GM19467 (cell line): ENCODE results near the gene COL18A1.

Experiments used
- ATAC-seq: cut with Tn5 transposase; IDR thresholded peaks from one replicate; pipeline ENCODE4 v1.9.1; 2021; ENCODE audit warnings: mild to moderate bottlenecking, moderate library complexity; ENCODE audit not compliant: unreplicated experiment

The COL18A1 gene

DNA sequence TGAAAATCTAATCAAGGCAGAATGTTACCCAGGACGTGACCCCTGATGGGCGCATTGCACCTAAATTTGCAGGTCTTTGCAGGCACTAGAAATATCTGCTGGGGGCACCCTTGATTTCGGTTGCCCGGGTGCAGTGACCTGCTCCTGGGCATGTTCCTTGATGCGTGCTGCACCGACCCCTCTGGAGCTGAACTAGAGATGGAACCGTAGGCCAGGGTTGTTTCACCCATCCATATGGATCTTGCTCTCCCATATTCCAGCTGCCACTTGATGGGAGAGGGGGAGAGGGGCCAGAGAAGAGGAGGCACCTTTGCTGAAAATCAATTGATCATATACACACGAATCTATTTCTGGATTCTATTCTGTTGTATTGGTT lies 8.4 kb upstream of the COL18A1 start:
- ATAC-seq, result no peak

- ATAC-seq, result no peak
These were observed 7.6 kb upstream of the COL18A1 start for GRCh38 chr21:45397381-45397780.

DNA sequence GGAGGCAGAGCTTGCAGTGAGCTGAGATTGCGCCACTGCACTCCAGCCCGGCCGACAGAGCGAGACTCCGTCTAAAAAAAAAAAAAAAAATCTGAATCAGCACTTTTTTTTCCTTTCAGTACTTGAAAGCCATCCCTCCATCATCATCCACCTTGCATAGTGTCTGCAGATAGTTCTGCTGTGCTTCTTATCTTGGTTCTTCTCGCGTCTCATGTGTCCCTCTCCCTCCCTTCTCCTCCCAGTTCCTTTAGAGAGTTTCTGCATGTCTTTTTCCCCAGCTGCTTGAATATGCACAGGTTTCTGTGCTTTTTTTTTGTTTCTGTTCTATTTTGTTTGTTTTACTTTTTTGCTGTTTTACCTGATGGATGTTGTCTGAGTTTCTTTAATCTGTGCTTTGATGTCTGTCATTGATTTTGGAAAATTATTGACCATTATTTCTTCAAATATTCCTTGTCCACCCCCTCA lies 3.9 kb upstream of the COL18A1 start:
- ATAC-seq, result no peak

DNA sequence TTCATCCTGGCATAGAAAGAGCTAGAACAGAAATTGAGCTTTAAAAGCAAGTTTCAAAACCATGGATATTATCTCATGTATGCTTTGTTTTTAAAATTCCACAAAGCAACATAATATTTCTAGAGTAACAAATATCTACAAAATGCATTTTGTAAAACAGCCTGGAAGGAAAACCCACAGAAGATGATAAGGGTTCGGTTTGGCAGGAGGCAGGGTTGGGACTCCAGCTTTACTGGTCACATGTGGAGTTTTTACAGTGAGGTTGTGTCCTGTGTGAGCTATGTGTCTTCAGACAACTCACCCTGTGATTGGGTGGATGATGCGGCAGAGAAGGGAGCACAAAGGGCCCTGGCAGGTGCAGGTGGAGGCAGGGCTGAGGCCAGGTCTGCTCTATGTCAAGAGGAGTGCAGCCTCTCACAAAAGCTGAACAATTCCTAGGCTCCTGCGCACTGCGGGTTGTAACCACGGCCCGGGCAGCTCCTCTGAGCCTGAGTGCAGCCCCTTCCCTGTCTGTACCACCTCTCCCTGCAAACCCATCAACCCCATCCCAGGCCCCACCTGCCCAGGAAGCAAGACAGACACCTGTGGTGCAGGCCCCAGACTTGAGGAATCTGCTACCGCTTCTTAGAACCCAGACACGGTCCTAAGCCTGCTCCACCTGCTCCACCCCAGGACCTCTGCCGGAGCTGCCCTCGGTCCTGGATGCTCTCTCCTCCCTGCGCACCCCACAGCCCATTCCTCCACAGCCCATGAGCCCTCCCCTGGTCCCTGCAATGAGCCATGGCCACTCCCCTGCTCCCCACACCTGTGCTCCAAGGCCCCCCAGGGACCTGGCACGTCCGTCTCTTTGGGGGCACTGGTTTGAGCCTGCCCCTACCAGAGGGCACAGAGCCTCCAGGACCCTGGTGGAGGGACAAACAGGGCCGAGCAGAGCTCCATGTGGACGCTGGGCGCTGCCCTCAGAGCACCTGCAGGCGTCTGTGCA lies 2.8 kb upstream of the COL18A1 start:
- no peak for ATAC-seq

DNA sequence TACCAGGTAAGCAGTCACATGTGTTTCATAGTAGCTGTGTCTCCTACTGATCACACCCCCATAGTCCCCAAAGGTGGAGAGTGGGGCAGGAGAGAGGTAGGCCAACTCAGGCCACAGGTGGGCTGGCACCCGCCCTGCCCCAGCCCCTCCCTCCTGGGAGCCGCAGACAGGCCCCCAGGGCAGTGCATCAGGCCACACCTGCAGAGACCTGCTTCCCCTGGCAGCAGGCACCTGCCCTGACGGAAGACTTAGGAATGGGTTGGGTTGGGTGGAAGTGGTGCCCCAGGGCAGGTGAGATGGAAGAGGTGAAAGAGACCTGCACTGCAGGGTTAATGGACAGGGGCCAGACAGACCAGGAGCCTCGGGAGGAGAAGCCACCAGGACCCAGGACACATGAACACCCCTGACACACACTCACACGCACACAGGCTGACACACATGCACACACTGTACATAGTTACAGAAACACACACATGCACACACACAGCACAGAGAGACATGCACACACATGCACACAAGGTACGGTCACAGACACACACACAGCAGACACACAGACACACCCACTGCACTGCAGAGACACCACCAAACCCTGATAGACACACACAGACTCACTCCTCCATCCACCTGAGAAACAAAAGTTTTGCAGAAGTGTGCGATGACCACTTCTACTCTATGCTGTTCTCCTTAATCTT lies 1.7 kb upstream of the COL18A1 start:
- ATAC-seq, result no peak

DNA sequence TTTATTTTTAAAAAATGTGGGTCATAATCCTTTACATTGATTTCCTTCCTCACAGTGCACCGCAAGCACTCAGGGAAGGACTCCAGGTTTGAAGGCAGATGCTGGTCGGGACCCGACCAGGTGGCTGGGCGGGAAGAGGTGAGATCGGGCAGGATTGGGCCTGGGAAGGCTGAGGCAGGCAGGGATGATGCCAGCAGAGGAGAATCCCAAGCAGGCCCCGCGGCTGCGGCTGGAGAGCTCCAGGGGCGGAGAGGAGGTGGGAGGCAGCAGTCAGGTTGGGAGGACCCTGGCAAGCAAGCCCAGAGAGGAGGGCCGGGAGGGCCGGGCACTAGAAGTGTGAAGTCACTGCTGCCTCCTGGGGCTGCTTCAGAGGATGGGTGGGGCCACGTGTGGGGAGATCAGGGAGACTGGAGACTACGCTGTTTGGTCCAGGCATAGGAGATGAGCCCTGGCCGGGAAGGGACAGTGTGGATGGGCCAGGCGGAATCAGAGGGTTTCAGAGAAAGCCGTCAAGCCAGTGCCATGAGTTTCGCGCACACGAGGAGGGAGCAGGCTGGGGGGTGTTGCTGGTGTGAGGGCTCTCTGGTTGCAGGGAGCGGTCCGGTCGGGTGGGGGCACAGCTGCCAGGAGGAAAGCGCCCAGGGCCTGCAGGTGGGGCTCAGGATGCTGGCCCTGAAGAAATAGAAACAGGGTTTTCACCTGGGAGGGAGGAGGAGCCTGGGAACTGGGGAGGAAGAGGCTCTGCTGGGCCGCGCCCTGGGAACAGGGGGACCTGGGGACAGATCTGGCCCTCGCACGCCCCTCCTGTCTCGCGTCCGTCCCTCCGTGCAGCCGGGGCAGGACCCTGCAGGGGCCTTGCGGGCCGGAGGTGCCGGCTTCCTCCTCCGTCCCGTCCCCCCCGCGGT lies 888 bp upstream of the COL18A1 start:
- no peak for ATAC-seq

GRCh38 chr21:45405271-45405818 lies 380 bp downstream of the COL18A1 start:
- ATAC-seq, result no peak

DNA sequence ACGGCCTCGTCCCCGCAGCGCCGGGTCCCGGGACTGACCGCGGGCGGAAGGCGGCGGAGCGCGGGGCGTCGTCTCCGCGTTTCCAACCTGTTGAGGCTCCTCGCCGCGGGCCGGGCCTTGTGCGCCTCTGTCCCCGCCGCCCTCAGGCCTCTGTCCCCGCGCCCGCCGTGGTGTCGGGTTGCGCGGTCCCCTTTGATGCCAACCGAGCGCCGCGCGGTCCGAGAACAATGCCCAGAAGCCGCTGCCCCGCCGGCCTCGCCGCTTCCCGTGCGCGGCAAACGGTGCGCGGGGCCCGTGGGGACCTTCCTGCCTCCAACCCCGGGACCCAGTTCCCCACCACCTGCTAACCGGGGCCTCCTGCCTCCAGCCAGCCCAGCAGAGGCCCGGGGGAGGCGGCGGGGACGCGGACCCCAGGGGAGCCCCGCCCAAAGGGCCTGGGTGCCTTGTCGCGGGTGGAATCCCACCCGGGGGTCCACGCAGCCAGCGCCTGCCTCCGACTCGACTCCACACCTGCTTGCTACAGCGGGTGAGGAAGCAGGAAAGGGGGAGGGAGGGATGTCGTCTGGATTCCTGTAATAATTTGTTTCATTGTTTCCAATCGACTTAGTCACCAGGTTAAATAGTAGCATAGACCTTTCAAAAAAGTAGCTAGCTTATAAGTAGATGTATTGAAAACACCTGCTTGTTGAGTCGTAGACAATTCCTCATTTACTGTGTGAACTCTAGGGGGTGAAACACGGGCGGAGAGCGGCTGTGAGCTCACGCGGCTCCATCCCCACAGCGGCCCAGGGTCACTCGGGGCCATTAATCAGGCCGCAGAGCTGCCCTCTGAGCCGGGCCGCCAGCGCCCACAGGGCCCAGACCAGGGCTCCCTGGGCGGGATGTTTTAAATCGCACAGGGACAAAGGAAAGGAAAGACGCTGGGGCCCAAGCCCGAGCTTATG lies 1.1 kb downstream of the COL18A1 start:
- ATAC-seq, result no peak

- ATAC-seq, result no peak
These were observed 2.0 kb downstream of the COL18A1 start for GRCh38 chr21:45406801-45407628.

DNA sequence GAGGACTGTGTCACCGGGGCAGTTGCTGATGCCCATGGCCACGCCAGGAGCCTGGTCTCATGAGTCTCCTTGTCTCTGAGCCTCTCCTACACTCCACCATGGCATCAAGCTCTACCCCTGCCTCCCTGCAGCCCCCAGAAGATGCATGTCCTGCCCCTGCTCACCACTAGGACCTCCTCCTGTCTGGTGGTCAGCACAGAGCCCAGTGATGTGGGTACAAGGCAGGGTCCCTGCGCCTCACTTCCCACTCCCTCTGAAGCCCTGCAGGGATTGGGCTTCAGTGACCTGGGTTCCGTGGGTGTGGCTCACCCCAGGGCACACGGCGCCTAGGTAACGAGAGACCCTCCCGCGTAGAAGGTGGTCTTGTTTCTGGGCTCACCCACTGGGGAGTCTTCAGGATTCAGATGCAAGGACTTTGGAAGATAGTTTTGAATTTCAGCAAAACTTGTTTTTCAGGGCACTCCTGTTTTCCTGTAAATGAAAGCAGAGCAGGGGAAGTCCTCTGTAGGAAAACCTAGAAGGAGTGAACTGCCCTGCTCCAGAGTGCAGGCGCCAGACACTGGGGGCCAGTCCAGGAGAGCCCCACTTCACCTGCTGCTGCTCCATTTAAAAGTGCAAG lies 2.8 kb downstream of the COL18A1 start:
- no peak for ATAC-seq

DNA sequence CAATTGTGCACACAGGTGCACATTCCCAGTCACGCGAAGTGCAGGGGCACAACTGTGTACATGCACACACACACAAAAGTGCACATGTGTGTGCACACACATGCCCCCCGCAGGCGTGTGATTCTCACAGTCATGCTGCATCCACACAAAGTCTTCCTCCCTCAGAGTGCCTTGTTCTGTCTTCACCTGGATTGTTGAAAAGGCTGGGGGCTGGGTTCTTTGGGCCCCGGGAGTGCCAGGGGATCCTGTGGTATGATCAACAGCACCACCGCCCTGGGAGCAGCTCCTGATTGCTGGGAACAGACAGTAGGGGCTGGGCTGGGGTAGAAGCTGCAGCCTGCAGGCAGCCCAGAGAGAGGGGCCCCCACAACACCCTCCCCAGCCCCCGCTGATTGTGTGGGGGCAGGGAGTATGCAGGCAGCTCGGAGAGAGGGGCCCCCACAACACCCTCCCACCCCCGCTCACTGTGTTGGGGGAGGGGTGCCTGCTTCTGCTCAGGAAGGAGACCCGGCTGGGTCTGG lies 3.4 kb downstream of the COL18A1 start:
- no peak for ATAC-seq

DNA sequence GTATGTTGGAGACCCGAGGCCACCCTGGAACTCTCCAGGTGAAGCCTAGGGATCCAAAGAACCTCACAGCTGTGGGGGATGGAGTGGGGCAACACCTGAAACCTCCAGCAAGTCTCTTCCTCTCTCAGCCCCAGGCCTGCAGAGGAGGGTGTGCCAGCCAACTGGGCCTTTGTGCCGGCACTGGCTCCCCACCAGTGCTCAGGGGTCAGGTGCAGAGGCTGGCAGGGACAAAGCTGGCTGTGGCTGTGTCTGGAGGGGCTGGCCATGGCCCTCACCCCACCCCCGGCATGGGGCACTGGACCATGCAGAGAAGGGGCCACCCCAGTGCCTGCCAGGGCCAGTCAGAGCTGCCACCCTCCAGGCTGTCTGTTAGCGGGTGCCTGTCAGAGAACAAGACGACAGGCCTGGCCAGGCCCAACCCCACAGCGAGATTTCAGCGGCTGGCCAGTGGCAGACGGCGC lies 3.9 kb downstream of the COL18A1 start:
- no peak for ATAC-seq

GRCh38 chr21:45409466-45410150 lies 4.6 kb downstream of the COL18A1 start:
- no peak for ATAC-seq

- ATAC-seq, result no peak
These were observed 5.3 kb downstream of the COL18A1 start for GRCh38 chr21:45410151-45410864.

DNA sequence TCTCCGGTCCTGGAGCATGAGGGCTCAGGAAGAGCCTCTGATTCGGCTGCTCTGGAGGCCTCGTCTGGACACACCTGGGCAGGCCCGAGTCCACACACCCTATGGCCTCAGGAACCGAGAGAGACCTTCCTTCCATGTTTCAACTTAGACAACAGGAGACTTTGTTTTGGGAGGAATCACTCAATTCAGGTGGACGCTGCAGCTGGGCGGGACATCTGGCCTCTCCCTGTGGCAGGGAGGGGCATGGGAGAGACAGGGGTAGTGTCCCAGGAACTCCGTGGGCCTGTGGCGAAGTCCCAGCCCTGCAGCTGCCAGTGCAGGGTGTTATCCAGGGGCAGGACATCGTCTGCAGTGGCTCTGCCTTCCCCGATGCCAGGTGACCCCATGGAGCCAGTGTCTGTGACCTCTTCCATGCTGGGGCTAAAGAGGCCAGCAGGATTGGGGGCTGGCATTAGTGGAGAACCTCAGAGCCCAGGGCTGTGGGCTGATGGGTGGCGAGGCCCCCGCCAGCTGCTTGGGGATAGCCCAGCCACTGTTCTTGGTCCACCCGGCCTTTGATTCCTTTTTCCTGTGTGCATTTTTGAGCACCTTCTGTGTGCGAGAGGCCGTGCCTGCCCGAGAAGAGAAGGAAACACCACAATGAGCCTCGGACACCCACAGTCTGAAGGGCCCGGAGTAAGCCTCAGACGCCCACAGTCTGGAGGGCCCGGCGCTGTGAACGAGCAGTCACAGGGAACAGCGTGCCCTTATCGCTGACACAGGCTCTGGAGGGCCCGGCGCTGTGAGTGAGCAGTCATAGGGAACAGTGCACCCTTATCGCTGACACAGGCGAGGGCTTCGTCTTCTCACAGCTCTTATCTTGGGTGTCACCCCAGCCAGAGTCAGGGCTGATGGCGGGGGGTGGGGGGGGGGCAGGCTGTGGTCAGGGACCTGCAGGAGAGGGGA lies 6.2 kb downstream of the COL18A1 start:
- no peak for ATAC-seq

DNA sequence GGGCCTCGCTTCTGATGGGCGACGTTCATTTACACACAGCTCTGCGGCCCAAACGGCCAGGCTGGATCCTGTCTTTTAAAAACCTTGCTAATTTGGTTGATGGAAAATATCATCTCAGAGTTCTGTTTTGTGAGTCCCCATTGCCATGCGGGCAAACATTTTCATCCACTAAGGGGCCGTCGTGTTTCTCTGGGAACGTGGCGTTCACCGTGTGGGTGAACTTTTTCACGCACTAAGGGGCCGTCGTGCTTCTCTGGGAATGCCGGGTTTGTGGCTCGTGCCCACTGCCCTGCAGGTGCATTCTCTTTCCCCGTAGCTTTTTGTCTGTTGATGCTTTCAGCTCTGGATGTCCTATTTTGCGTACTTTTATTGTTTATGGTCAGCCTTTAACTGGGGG lies 6.8 kb downstream of the COL18A1 start:
- ATAC-seq, result no peak
